NCI-H460 (cell line): ENCODE data around the gene CCDC146. TPM values are rescaled to one million over a fixed set of nuclear protein-coding genes. Genes with fewer than 3 reads are reported as not detected.

Experiments used
- DNase-seq: peaks from one replicate; pipeline ENCODE4 v3.0.0-alpha.2; 2016; ENCODE audit warnings: low read depth; ENCODE audit errors: extremely low read depth
- total RNA-seq: library from RNA; depleted of rRNA; stranded (reverse); fragments of >200 nt; shearing (Covaris generic); gene quantifications from 2 replicates; pipeline ENCODE4 v1.2.3, GENCODE V29; 2014

The CCDC146 gene
- total RNA-seq, 1 experiment from 2014 or later, result 0.27 TPM

DNA sequence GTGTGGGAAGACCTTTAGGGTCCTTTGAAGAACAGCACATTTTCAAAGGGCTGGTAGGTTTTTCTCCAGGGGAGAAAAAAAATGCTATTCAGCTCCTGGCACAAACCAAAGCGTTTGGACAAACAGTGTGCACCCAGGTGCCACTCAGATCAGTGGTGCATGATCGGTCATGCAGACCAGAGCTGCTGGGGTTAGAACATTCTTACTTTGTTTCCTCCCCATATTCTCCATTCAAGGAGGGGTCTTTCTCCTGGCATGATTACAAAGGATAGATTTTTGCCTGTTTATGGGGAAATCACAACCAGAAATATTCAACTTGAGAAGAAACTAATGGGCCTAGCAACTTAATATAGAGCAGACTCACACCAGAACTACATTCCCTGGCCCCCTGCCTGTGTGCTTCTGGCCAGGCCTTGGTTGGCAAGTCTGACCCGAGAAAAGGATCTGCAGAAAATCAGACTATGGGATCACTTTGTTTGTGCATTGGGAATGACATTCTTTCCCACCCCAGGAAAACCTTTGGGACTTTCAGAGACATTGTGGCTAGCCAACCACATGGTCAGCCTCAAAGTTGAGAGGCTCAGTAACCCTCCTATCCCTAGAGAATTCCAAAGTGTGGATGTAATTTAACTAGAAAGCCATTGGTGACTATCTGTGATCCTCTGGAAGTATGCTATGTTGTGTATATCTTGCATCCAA, 159.5 kb downstream of the CCDC146 start:
- DNase-seq, result no peak

DNA sequence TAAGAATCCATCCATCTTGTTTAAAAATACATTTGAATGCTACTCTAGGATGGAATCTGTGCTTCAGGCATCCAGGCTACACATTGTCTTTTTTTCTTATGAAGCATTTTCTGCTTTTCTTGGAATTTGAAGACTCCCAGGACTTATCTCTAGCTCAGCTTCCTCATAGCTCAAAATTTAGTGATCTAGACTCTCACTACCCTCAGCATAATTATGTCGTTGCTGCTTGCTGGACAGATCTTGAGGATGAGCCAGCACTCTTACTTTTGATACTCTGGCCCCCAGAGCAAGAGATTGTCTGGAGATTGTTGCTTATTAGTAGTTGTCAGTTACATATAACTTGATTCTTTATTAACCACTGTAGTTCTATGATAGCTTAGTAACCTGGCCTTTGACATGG, 160.5 kb downstream of the CCDC146 start:
- DNase-seq, result no peak

DNA sequence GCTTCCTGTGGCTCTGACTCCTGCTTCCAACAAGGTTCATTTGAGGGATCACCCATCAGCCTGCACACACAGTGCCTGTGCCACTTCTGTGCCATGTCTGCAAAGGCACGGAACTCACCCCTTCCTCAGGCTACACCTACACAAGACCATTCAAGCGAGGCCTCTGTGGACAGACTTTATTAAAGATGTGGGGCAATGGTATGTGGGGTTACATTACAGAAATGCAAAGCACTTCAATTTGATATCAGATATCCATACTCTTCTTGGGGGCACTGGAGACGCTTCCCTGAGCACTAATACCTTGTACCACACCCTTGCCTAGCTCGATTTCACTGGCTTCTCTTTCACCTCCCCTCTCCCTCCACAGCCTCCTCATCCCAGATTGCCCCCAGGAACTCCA, 161.6 kb downstream of the CCDC146 start:
- no peak for DNase-seq

DNA sequence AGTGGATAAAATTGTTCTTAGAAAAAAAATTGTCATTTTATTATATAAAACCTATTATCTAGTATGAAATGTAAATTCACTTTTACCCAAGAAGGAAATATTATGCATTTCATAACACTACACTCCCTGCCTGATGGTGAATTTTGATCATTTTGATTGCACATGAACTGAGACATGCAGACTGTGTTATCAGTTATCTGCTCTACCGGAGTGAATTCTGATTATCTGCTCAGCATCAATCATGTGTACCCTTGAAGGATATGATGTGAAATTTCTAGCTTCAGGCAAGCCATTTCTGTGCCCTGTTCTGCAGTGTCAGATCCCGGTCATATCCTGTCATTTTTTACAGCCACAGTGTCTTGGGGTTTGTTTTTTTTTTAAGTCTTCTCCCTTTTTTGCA, 162.2 kb downstream of the CCDC146 start:
- no peak for DNase-seq

DNA sequence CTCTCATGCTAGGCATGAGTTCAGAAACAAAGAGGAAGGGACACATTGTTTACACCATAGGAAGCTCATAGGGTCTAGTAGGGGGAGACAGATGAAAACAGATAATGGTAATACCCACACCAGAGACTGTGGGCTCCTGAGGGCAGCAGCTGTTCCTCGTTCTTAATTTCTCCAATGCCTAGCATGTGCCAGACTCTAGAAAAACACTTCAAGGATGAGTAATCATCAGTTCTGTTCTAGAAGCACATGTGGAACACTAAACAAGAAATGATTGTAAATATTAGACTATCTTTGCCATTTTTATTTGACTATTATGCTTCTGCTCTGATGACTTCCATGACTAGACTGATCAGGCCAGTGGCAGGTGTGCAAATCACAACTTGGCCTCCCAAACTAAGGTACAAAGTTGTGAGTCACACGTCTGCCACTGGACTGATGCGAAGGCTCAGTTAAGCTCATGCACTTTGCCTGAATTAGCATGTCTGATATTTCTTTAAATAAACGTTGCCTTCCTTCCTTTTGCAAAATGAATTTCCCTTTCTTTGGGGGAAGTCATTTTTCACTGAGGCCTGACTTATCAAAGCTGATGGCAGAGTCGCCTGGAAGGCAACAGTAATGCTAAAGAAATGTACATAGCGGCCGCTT, 166.4 kb downstream of the CCDC146 start:
- no peak for DNase-seq

DNA sequence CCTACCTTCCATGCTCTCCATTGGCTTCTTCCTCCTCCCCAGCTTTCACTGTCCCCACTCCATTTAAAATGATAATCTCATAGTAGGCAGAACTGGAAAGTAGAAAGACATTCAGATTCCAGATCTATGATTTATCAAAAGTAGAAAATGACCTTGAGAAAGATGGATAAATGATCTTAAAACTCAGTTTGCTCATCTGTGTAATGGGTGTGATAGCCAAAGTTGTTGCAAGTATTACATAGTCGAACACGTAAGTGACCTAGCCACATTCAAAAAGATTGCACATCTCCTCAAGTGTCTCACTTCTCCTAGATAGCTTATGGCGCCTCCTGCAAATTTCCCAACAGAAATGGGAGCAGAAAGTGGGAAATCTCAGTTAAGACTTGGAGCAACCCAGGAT, 167.0 kb downstream of the CCDC146 start:
- no peak for DNase-seq

DNA sequence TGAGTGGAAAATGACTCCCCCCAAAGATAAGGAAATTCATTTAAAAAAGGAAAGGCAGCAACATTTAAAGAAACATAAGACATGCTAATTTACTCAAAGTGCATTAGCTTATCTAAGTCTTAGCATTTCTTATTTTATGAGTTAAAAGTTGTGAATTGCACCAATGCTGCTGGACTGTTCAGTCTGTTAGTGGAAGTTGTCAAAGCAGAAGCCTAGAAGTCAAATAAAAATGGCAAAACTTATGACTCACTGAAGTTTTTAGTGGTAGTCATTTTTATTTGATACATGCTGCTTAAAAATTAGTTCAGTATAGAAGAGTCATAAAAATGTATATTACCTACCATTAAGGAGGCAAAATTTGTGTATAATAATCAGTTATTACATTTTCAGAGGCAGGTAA, 168.0 kb downstream of the CCDC146 start:
- DNase-seq, result no peak

DNA sequence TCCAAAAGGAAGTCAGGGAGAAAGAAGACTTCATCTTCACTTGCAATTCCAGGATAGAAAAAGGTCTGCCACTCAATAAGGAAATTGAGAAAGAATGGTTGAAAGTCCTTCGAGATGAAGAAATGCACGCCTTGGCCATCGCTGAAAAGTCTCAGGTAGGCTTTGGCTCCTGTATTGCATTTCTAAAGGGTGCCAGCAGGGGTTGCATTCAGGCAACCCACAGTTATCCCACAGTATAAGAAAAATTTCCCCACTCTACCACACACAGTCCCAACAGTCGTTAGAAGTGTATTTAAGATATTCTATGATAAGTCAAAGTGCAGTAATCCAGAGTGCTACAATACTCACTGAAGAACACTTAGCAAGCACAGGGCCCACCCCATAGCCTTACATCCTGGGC, 170.6 kb downstream of the CCDC146 start:
- DNase-seq, result no peak

DNA sequence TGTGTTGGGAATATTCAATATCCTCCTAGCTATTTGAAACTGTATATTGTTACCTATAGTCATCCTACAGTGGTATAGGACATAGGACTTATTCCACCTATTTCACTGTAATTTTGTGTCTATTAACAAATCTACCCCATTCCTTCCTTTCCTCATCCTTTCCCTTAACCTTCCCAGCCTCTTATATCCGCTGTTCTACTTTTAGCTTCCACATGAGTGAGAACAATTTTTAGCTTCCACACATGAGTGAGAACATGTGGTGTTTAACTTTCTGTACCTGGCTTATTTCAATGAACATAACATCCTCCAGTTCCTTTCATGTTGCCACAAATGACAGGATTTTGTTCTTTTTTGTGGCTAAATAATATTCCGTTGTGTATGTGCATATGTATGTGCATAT, 173.1 kb downstream of the CCDC146 start:
- DNase-seq, result no peak

DNA sequence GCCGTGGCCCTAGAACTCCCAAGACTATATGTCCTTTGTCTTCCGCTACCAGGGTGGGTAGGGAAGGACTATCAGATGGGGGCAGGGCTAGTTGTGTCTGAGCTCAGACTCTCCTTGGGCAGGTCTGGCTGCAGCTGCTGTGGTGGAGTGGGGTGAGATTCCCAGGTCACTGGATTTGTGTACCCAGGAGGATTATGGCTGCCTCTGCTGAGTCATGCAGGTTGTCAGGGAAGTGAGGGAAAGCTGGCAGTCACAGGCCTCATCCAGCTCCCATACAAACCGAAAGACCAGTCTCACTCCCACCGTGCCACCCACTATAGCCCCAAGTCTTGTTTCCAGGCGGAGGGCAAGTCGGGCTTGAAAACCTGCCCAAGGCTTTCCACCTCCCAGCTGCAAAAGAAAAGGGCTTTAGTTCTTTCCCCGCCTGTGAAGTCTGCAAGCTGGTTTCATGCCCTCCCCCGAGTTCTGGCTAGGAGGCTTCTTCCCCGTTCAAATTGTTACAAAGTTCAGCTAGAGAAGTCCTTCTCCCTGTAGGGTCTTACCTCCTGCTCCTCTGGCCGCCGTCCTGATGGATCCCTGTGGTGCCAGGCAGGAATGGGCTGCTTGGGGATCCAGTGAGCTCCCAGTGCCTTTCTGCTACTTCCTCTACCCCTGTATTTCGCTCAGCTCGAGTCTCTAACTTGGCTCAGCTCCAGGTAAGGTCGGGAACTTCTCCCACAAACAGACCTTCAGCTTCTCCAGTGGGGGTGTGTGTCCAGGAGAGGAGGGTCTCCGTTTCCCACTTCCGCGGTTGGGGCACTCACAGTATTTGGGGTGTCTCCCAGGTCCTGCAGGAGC, 184.0 kb downstream of the CCDC146 start:
- DNase-seq, result no peak

DNA sequence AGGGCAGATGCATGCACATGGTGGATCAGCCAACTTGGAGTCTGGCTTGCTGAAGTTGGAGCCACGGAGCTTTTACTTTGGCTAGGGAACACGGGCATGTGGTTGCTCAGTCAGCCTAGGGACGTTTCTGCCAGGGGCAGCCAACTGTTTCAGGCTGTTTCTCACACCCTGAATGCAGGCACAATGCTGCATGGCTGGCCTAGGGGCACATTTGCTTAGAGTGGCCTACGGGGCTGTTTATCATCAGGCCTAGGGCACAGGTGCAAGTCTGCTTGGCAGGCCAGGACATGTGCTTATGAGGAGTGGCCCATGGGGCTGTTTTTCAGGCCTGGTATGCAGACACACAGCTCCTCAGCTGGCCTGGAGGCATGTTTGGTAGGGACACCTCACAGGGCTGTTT, 186.4 kb downstream of the CCDC146 start:
- no peak for DNase-seq

DNA sequence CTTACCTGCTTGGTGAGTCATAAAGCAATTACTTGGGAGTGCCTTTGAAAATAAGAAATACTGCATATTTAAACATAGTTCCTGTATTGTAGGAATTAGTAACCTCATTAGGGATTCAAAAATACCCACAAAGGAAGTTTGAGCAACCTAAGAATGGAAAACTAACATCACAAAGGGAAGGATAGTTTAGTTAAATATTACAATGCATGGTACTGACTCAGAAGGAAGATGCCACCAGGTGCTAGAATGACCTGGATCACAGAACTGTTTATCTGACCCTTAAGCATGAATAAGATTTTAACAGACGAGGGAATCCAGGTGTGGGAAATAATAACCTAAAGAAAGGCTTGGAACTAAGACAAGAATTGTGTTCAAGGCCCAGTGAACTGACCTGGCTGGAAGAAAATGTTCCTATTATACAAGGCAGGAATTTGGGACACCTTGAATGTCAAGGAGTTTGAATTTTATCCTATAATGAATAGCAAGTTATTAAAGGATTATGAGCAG, 187.4 kb downstream of the CCDC146 start:
- no peak for DNase-seq

DNA sequence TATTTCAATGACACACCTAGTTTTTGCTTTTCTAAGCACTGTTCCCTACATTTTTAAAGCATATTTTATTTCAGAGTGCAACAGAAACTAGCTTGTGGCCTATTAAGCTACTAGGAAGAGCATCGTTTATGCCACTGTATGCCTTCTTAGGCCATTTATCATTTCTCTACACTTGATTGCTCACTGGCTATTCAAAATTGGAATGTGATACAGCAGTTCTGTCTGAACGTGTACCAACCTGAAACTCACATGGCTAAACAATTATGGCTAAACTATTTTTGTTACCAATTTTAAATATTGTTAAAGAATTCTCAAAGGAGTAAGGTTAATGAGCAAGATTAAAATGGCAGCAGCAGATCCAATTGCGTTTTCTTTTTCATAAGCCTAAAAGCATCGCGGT, 188.6 kb downstream of the CCDC146 start:
- DNase-seq, result no peak

DNA sequence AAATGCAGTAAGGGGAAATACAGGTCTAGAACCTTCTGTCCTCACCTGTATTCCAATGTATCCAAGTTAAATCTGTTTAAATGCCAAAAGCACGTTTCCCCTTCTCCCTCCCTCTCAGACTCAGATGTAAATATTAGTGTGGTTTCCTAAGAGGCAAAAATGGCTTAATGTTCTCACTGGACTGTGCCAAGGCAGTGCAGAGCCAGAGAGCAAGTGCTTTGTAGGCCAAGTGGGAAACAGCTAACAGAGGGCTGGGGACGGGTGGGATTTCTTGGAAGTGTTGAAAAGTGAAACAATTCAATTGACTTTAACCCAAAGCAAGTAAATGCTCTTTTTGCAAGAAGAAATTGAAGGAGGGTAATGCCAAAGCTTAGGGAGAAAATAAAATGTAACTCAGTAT, 190.7 kb downstream of the CCDC146 start:
- no peak for DNase-seq

DNA sequence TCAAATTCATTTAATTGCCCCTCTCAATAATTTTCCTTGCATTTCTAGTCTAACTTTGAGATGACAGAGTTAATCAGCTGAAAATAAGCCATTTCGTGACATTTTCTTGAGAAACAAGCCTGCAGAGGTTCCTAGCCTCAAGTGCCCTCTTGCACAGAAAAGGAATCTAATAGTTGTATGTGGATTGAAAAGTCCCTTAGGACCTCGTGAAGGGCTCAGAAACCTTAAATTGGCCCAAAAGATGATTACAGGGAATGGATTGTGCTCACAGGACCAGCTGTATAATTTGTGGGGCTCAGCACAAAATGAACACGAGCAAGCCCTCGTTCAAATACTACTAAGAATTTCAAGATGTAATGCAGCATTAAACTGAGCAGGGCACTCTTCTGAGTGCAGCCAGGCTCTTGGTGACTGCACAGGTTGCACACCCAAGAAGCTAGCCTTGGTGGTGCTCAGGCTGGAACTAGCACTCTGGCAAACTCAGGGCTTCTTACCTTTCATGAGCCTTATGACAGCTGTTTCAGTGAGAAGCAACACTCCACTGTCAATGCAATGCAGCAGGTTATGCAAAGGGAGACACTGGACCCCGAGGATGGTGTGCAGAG, 191.6 kb downstream of the CCDC146 start:
- DNase-seq, result no peak

DNA sequence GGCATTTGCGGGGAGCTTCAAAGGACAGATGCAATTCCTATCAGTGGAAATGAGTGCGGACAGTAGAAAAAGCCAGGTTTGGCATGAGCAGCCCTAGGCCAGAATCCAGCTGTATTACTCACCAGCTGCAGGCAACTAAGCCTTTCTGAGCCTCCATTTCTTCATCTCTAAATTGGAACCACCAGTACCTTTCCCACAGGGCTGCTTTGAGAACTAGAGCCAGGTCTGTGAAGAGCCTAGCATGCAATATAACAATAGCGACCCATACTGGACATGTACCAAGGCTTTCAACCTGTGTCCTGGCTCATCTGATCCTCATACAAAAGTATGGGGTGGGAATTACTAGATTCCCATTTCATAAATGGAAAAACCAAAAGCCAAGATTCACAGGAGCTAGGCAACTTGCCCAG, 192.8 kb downstream of the CCDC146 start:
- no peak for DNase-seq

DNA sequence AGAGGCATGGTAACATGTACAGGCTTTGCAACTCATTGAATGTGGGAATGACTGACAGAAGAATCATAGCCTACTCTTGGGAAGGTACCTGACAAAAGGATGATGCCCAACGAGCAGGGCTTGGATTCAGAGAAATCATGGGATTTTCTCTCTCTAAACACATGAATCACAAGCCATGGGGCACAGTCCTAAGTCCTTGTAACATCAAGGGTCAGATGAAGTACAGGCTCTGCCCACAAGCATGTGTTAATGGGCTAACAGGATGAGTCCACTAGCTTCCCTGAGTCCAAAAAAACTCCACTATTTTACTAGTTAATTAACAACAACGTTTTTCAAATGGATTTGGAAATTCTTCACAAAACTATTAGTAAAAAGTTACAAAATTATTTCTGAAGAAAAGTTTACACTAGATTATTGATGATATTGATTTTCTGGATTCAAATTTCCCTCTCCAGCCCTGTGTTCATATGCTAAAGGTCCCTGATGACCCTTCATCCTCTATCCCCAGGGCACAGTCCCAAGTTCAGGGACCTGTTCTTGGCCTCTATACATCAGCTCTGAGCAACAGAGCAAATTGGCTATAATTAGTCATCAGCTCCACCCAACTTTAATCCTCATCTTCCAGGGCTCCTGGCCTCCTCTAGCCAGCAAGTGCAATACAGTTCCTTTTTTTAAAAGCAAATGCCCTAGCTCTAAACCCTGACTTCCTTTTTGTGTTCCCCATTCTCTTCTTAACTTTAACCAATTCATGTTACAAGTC, 194.0 kb downstream of the CCDC146 start:
- no peak for DNase-seq

DNA sequence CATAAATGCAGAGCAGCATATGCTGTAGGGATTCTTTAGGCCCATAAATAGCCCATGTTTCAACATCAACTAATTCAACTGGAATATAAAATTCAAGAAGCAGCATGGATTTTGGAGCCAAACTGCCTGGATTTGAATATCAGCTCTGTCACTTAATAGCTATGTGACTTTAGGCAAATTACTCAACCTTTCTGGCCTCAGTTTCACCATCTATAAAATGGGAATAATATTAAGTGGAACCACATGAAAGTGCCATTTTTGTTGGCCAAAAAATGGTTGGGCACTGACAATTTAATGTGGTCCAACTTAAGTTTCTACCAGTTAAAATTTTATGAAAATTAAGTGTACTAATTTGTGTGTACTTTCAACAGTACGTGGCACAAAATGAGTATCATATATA, 195.6 kb downstream of the CCDC146 start:
- DNase-seq, result no peak

DNA sequence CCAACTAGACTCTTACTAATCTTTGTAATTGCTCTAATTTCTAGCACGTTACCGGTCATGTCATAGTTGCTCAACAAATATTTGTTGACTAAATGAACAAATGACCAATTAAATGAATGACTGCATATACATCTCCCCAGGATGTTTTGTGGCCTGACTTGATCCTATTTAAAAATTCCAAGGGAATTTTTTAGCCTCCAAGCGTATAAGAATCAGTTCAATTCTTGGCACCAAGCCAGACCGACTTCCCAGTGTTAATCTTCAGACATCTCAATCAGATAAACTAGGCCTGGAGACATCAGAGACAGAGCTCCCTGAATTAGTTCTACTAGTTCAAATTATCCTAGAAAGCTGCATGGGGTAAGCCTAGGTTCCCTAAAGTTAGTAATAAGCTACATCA, 197.7 kb downstream of the CCDC146 start:
- no peak for DNase-seq

DNA sequence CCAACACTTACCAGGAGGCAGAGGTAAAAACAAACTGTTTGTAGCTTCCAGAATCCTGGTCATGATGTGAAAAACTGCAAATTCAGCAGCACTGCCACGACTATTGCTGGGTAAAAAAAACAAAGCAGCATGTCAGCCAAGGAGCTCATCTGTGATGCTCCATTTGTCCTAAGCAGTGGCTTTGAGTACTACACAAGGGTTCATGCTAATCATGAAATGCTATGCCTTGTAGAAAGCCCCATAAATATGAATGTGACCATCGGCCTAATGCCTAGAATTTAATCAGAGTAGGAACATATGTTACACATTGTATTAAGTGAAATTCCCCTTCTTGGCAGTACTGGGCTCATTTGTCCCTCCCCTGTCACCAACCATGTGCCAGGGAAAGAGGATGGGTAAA, 198.3 kb downstream of the CCDC146 start:
- no peak for DNase-seq
